WI38 (cell line): Measurements from ENCODE around the gene GFPT2.

Experiments
- H3K4me3 ChIP-seq: 2 replicates; pipeline ENCODE4 v1.5.1; 2011; ENCODE audit warnings: low read depth, mild to moderate bottlenecking, control low read depth, low read length
- CTCF ChIP-seq: IDR thresholded peaks from 2 replicates; pipeline ENCODE4 v1.5.1; 2012; ENCODE audit warnings: low read depth, mild to moderate bottlenecking, control low read depth, low read length

GFPT2 gene

GRCh38 chr5:180338001-180338707 lies 15.0 kb downstream of the GFPT2 start:
- no peak for TF ChIP-seq CTCF
- H3K4me3 ChIP-seq, result no peak overlapping the region

GRCh38 chr5:180336234-180337020 lies 16.7 kb downstream of the GFPT2 start:
- TF ChIP-seq CTCF, result no peak
- no peak overlapping the region for H3K4me3 ChIP-seq

- H3K4me3 ChIP-seq, result no peak overlapping the region
- TF ChIP-seq CTCF, result no peak
Measured at GRCh38 chr5:180335614-180336233, 17.4 kb downstream of the GFPT2 start.

- TF ChIP-seq CTCF, result no peak
- H3K4me3 ChIP-seq, result no peak overlapping the region
Measured at GRCh38 chr5:180334751-180335613, 18.2 kb downstream of the GFPT2 start.

GRCh38 chr5:180334176-180334575 lies 19.0 kb downstream of the GFPT2 start:
- TF ChIP-seq CTCF, result no peak
- no peak overlapping the region for H3K4me3 ChIP-seq

- no peak overlapping the region for H3K4me3 ChIP-seq
- TF ChIP-seq CTCF, result no peak
Measured at GRCh38 chr5:180333661-180334060, 19.5 kb downstream of the GFPT2 start.
